GM18858 (cell line): ENCODE results near the gene SEMG1.

Experiments
- ATAC-seq: cut with Tn5 transposase; IDR thresholded peaks from one replicate; pipeline ENCODE4 v1.9.1; 2021; ENCODE audit not compliant: unreplicated experiment

SEMG1 gene, protein sequence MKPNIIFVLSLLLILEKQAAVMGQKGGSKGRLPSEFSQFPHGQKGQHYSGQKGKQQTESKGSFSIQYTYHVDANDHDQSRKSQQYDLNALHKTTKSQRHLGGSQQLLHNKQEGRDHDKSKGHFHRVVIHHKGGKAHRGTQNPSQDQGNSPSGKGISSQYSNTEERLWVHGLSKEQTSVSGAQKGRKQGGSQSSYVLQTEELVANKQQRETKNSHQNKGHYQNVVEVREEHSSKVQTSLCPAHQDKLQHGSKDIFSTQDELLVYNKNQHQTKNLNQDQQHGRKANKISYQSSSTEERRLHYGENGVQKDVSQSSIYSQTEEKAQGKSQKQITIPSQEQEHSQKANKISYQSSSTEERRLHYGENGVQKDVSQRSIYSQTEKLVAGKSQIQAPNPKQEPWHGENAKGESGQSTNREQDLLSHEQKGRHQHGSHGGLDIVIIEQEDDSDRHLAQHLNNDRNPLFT

DNA sequence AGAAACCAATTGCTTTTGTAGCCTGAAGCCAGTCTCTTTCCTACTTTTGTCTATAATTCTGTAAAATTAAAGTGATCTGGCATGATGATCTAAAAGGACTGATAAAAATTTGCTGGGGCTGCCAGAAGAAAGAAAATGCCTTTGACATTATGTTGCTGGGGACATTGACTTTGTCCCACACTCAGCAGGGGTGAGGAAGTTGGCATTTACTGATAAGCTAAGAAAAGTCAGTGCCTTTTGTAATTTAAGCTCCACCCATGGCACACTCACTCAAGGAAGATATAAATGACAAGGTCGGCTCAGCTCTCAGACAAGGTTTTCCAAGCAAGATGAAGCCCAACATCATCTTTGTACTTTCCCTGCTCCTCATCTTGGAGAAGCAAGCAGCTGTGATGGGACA lies at the start of gene SEMG1:
Gene SEMG1, plus strand, starts transcription at position 309 of the 400 bp plus-strand sequence. Its CDS starts 21 bp downstream, at position 330.
- no peak for ATAC-seq

DNA sequence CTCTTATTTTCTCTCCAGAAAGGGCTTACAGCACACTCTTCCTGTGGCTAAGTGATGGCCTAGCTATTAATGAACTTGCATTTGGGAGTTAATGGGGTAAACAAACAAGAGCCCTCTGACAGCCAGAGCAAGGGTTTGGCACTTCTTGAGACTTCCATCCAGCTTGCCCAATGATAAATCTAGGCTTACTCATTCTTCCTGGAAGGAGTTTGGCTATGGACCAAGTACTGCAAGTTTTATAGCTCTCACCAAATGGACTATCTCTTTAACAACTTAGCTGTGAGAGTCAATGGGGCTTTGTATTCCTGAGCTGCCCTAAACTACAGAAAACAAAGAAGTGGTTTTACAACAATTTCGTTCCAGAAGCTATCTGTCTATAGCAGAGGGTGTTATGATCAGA lies 48.9 kb upstream of the SEMG1 start:
- no peak for ATAC-seq

DNA sequence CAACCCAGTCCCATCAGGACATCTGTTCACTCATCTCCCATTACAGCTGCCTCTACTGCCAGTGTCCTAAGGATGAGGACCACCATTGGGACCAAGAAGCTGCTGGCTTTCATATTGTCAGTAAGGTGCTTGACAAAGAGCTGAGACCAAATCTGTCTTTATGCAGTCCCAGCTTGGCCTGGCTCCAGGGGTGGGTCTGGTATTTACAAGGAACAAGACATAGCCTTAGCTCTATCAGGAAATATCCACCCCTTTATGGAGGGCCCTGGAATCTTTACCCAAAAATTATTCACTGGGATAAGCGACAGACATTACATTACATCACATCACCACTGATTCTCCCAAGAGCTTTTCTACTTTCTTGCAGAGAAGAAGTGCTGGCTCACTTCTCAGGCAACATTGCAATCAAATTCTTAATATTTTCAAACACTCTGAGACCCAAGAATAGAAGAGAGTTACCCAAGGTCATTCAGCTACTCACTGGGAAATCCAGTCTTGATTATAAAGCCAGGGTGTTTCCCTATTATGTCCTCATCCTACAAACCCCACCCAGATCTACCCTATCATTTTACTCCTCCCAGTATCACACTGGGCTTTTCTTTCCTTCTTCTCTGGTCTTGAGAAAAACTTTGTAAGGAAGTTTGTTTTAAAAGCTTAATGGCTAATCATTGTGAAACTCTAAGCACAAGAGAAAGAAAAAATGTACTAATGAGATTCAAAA lies 43.6 kb upstream of the SEMG1 start:
- no peak for ATAC-seq

DNA sequence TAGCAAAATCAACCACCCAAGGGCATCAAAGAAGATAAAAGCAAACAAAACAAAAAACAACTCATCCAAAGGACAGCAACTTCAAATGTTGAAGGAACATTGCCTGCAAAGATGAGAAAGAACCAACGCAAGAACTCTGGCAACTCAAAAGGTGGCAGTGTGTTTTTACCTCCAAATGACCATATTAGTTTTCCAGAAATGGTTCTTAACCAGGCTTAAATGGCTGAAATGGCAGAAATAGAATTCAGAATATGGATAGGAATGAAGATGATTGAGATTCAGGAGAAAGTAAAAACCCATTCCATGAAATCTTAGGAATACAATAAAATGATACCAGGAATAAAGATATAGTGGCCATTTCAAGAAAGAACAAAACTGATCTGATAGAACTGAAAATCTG lies 41.9 kb upstream of the SEMG1 start:
- no peak for ATAC-seq

DNA sequence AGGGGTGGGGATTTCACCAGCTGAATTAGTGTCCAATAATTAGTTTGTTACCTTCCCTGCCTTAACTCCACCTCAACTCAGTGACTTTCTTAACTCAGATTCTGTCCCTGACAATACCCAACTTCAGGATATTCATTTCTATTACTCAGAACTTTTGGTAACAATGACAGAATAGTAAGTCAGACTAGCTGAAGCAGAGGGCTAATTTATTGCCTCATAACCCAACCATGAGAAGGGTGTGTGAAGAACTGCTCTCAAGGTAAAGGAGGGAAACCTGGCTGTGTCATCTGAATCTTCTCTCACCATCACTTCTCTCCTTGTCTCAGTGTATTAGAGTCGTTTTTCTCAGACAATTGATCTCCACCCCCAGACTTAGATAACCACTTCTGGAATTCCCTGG lies 33.3 kb upstream of the SEMG1 start:
- no peak for ATAC-seq

DNA sequence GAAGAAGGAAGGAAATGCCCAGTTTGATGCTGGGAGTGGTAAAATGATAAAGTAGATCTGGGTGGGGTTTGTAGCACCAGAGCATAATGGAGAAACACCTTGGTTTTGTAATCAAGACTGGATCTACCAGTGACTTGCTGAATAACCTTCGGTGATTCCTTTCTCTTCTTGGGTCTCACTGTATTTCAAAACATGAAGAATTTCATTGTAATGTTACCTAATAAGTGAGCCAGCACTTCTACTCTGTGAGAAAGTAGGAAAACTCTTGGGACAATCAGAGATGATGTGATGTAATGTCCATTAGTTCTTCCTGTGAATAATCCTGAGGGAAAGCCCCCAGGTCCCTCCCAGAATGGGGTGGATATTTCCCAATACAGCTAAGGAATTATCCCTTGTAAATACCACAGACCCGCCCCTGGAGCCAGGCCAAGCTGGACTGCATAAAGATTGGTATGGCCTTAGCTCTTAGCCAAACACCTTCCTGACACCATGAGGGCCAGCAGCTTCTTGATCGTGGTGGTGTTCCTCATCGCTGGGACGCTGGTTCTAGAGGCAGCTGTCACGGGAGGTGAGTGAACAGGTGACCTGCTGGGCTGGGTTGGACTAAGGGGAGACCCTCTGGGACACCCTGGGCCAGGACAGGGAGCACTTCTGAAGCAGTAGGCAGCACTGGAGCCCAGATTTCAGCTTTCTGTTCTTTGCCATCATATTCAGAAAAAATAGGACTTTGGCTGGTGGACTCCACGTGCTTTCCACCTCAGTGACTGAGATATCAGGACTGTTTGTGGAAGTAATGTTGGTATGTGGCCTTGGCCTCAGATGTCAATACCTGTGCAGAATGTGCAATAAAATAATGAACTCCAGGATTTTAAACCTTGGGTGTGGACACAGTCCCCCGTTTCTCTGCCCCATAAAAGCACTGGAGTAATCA lies 32.1 kb upstream of the SEMG1 start, which contains the start of gene PI3:
Gene PI3, plus strand, starts transcription at position 469 of the 931 bp plus-strand sequence. Its CDS starts 21 bp downstream, at position 490.
- no peak for ATAC-seq

DNA sequence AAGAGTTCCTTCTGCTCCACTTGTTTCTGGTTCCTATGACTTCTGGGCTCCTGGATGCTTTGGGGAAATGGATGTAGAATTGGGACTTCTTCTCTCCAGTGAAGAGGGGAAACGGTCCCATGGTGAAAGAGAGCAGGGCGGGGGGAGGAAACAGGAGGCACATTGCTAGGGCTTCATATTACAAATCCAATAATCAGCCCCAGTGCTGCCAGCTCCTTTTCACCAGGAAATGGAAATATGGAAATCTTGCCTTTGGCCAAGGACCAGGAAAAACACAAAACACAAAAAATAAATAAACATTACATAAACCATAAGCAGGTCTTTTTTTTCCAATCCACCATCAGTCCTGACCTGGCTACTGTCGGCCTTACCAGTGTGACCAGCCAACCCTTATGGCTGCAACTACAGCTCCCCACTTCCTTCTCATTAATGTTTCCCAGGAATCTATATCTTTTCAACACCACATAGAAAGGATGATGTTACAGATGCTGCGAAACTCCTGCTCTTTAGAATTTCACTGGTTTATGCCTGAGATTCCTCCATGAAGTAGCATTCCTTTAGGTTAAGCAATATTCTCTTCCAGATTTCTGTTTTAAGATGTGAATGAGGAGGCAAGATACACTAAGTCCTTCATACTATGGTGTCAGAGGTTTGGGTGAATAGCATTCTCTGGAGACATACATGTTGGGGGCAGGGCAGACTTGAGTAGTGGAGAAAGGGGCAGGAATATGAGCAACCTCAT lies 30.1 kb upstream of the SEMG1 start:
- no peak for ATAC-seq

DNA sequence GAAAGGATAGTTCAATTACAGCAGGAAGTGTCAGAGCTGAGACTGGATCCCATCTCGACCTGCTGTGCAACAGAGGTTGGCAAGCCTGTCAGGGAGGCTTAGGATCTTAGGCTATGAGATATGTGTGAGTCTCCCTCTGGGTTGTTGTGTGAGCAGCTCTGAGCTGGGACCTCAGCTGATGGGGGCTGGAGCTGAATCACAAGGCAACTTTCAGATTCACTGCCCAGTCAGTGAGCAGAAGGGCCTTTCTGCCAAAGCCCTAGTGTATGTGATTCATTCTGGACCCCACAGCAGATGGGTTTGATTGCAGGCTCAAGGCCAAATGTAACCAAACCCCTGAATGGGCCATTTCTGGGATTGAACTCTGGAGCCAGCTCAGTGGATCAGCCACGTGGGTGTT lies 27.7 kb upstream of the SEMG1 start:
- ATAC-seq = no peak

DNA sequence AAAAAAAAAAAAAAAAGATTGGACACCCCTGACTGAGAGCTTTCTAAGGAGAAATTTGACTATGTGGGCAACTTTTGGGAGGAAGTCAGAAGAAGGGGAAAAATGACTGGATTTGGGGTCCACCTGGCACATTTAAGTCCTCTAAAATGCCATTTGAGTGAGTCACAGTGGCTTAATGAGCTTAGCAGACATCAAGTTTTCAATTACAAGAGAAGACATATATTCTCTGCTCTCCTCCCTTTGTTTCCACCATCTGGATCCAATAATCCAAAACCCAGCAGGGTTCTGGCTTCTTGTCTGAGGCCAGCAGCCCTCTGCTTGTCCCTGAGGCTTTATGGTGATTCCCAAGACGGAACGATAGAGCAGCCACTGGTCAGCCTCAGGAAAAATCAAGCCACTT lies 25.2 kb upstream of the SEMG1 start:
- ATAC-seq = no peak

DNA sequence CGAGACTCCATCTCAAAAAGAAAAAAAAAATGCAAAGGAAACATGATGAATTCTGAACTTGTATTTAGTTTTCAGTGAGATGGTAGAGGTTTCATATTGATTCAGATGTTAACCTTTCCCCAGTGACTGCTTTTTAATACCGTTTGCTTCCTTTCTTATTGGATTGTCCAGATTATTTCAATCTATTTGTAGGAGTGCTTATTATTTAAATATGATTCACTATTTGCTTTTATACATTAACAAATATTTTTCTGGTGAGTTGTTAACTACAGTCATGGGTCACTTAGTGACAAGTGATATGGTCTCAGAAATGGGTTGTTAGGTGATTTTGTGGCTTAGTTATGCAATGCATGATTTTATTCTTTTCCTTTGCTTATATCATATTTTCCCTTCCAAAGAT lies 23.7 kb upstream of the SEMG1 start:
- ATAC-seq = no peak

DNA sequence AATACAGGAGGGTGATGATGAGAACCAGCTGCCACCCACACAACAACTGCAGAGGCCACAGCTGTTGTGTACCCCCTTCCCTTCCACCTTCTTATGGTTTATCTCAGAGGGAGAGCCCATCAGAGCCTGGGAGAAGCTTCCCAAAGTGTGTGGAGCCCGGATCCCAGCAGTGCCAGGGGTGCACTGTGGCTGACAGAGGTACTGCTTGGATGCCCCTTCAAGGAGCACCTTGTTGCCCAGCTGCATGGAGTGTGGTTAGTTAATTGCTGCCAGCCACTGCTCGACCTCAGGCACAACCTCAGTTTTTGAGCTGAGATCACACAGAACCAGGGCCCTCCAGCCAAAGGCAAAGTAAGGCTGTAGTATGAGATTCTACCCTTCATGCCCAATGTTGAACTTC lies 19.1 kb upstream of the SEMG1 start:
- no peak for ATAC-seq

DNA sequence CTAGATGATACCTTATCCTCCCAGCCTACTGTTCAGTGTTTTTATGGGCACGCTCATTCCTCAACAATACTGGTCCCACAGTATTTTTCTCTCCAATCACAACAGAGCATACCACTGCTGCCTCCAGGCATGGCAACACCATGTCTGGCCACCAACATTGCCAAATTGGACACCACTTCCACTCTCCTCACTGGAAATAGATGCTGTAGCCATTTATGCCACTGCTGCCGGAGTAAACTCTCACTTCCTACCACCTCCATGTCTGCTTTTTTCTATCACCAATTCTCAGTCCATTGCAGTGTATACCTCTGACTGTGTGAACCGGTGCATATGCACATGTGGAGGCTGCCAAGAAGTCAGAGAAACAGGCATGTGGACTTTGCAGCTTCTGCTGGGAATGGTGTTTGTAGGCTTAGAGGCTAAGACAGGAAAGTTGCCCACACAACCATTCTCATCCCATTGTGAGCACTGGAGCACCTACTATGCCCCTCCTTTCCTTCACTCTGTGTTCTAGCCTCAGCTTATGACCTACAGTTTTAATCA lies 17.7 kb upstream of the SEMG1 start:
- no peak for ATAC-seq

DNA sequence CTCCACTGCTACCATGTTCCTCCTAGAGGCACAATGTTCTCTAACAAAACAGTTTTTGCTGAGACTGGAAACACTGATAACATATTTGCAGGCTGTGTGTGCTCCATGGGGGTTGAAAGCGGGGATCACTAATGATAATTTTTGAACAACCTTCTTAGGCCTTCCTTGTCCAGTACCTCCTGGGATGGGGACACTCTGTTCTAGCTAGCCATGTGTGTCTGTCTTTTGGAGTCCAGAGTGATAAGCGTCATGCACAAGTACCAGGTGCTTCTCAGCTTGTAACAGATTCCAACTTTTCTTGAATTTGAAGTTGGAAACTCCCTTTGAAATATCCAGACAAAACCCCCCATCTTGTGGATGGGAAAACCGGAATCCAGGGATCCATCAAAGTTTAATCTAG lies 17.0 kb upstream of the SEMG1 start:
- no peak for ATAC-seq

DNA sequence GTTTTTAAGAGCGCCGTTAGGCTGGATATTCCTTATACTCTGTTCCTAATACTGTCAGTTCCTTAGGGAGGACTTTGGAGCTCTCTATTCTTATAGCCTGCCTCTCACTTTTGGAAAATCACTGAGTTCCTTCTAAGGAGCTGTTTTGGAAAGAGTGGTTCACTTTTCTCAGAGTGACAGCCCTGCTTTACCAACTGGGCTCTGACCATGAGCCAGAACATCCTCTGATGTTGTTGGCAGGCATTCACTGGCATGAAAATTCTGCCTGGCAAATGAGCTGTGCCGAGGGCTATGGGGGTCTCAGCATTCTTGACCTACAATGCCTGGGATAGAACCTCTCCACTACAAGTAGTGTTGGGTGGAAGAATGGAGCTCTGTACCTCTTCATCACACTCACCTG lies 14.9 kb upstream of the SEMG1 start:
- ATAC-seq = no peak

DNA sequence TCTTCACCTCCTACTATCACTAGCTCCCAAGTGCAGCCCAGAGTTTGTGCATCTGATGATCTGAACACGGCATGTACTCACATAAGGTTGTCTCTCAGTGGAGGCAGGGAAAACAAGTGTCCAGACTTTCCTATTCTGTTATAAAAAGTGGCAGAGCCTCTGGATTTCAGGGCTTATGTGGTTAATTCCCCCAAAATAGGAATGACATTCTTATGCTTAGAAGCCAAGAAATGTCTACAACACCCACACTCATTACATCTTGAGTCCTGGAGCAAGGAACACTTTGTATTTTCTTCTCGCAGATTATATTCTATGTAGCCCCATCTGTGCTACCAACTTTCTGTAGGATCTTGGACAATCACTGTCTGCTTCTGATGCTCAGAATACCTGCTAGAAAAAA lies 13.5 kb upstream of the SEMG1 start:
- ATAC-seq = no peak

DNA sequence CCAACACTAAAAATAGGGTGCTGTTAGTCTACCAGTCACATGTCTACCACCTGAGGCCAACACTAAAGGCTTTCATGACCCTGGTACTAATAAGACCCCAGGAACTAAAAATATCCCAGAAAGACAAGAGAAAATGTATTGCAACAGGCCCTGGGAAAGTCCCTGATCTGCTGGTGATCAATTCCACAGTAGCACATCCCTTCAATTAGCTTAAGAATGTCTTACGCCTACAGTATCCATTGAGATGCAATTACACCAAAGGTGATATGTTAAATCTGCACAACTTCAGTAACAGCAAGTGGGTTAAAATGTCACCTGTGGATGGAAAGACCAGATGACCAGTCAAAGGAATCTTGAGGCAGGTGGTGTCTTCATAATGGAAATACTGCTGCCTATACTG lies 3.1 kb downstream of the SEMG1 start:
- no peak for ATAC-seq

DNA sequence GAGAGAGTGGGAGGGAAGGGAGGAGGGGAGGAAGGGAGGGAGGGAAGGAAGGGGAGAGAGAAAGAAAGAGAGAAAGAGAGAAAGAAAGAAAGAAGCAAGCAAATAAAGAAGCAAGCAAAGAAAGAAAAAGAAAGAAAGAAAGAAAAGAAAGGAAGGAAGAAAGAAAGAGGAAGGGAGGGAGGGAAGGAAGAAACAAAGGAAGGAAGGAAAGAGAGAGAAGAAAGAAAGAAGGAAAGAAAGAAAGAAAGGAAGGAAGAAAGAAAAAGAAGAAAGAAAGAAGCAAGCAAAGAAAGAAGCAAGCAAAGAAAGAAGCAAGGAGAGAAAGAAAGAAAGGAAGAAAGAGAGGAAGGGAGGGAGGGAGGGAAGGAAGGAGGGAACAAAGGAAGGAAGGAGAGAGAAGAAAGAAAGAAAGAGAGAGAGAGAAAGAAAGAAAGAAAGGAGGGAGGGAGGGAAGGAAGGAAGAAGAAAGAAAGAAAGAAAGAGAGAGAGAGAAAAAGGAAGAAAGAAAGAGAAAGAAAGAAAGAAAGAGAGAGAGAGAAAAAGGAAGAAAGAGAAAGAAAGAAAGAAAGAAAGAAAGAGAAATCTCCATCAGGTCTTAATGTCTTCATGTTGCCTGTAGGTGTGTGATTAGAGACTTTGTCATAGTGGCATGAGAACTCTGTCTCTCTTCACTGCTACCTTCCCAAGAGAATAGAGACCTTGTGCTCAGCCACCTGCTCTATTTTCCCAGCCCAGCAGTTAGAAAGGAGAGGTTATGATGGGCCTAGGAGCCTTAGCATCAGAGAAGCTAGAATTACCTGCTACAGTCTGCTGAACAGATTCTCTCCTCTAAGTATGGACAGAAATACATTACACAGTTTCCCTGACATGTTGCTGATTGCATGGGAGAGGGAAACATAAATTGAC lies 5.0 kb downstream of the SEMG1 start:
- ATAC-seq = no peak

DNA sequence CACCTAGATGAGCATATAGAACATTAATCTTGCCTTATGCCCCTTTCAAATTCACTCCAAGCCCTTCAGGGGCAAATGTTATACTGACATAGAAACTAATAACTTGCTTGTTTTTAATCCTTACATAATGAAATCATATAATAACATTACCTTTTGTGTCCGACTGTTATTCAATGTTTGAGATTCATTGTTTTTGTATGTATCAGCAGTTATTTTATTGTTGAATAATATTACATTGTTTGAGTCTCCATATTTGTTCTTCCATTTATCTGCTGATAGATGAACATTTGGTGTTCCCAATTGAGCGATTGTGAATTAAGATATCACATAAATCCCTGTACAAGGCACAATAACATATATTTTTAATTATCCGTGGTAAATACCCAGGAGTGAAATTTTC lies 6.0 kb downstream of the SEMG1 start:
- no peak for ATAC-seq

DNA sequence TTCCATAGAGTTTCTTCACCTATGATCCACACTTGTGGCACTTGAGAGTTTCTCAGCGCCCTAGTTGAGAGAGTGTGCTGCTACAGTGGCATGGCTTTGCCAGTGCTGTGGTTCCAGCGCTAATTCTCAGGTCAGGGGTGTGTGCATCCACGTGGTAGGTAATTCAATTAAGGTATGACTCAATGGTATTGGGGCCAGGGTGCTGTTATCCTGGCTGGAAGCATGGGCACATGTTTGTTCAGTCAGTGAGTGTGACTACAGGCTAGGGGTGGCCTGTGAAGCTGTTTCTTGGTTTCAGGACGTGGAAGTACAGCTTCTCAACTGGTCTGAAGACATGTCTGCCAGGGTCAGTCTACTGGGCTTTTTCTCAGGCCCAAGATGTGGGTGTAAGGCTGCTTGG lies 11.3 kb downstream of the SEMG1 start:
- no peak for ATAC-seq
